Neutrophil (primary cell): ENCODE results near the gene CNTN6.

Experiments used
- H3K27ac ChIP-seq: fragments of 200-600 bp; sonication (generic); 2 replicates; pipeline ENCODE4 v1.5.1; 2016; ENCODE audit warnings: mild to moderate bottlenecking, moderate library complexity
- H3K27me3 ChIP-seq: fragments of 200-600 bp; sonication (generic); 2 replicates; pipeline ENCODE4 v1.6.0; 2016; ENCODE audit warnings: mild to moderate bottlenecking
- H3K36me3 ChIP-seq: fragments of 200-600 bp; sonication (generic); 2 replicates; pipeline ENCODE4 v1.5.1; 2017
- H3K4me1 ChIP-seq, 2 experiments: fragments of 200-600 bp in 1 of 2; sonication (generic) in 1 of 2; 1 replicate in 1 of 2; 2 replicates in 1 of 2; pipeline versions ENCODE4 v1.5.1 to v1.6.1; 2013 to 2016; ENCODE audit warnings: low read depth in 1 of 2, low read length in 1 of 2, mild to moderate bottlenecking in 1 of 2, moderate library complexity in 1 of 2; ENCODE audit not compliant: control insufficient read depth in 1 of 2, insufficient read depth in 1 of 2
- H3K4me3 ChIP-seq, 2 experiments: fragments of 200-600 bp in 1 of 2; sonication (generic) in 1 of 2; 1 replicate in 1 of 2; 2 replicates in 1 of 2; pipeline ENCODE4 v1.5.1; 2013 to 2016; ENCODE audit warnings: low read depth in 1 of 2, low read length in 1 of 2, mild to moderate bottlenecking in 1 of 2, moderate library complexity in 1 of 2
- H3K9me3 ChIP-seq: fragments of 200-600 bp; sonication (generic); 2 replicates; pipeline ENCODE4 v1.5.1; 2016
- CTCF ChIP-seq: fragments of 200-600 bp; sonication (generic); IDR thresholded peaks from 2 replicates; pipeline ENCODE4 v1.5.1; 2016; ENCODE audit warnings: antibody characterized with exemption

The CNTN6 gene

DNA sequence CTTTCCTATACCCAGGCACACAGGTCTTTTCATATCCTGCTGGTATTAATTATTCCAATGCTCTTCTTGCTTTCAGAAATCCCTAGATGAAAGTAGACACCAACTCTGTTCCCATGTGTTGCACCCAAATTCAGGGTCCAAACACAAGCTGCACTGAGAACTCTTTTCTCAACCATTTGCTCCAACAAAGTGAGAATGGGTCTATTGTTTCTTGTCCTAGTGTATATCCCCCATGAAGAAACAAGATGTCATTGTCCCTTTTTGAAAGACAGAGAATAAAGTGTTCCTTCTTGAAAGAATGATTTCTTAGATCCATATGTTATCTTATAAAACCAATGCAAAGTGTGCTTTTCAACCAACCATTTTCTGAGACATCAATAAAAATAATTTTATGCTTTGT, 353.7 kb downstream of the CNTN6 start:
- Histone ChIP-seq H3K4me1 (no peaks in the 10 kb centered on the region), H3K27me3 (no peaks in the 10 kb centered on the region), H3K27ac (no peak overlapping the region), H3K9me3 (no peaks in the 10 kb centered on the region), H3K36me3 (no peaks in the 10 kb centered on the region), H3K4me3 (no peak overlapping the region)
- no peak for TF ChIP-seq CTCF

DNA sequence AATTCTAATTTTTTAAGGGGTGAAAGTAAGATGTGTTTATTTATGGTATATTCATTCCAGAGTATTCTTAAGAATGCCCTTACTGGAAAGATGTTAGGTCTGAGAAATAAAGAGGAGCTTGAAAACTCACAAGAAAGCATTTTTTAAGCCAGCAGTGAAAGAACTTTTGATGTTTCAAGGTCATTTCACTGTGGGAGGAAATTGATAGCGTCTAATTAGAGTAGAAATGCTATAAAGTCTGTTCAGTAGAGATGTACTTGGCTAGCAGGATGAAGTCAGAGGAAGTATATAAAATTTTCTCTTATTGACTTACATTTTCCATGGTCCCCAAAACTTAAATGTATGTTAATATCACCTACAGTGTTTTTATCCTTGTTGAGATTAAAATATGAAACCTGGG, 354.6 kb downstream of the CNTN6 start:
- no peak for TF ChIP-seq CTCF
- Histone ChIP-seq H3K27ac (no peak overlapping the region), H3K4me3 (no peak overlapping the region), H3K36me3 (no peaks in the 10 kb centered on the region), H3K27me3 (no peaks in the 10 kb centered on the region), H3K9me3 (no peaks in the 10 kb centered on the region), H3K4me1 (no peaks in the 10 kb centered on the region)

DNA sequence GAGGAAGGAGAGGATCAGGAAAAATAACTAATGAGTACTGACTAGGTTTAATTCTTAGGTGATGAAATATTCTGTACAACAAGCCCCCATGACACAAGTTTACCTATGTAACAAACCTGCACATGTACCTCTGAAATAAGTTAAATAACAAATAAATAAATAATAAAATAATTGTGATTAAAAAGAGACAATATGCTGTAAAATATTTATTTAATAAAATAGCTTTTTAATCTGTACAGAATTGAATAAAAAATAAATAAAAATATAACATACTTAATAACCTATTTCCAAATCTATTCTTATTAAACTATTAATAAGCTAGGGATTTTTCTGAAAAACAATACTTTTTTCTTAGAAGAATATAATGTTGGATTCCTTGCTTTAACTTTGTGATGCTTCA, 355.6 kb downstream of the CNTN6 start:
- Histone ChIP-seq H3K4me1 (no peaks in the 10 kb centered on the region), H3K36me3 (no peaks in the 10 kb centered on the region), H3K4me3 (no peak overlapping the region), H3K27me3 (no peaks in the 10 kb centered on the region), H3K27ac (no peak overlapping the region), H3K9me3 (no peaks in the 10 kb centered on the region)
- no peak for TF ChIP-seq CTCF
